ENCODE results near the gene PRF1. TPM values are rescaled to one million over a fixed set of nuclear protein-coding genes. Genes with fewer than 3 reads are reported as not detected.

The PRF1 gene
- not detected in 2 replicates for polyA plus RNA-seq

DNA sequence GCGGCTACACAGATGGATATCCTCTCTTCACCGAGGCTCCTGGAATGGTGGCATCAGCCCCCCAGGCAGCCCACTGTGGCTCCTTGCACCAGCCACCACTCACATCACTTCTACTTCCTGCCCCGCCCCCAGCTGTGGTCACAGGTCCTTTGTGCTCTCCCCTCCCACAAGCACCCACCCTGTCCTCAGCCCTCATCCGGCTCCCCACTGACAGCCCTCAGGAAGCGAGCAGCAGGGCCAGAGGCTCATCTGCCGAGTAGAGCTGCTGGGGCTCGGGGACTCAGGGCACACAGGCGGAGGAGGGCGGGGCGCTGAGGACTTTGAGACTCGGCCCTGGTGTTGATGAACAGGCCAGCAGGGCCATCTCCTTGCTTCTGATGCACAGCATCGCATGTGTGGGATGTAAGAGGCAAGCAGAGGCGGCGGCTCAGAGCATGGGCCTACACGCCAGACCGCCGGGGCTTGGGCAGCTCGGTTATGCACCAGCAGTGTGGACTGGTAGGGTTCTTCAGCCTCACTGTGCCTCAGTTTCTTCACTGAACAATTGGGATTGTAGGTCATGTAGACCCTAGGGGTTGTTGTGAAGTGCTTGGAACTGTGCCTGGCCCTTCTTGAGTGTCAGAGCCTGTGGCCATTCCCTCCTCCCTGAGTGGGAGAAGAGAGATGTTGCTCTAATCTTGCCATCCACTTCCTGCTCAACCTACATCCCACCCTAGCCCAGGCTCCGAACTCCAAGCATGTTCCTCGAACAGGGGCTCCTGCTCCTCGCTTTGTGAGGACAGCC, at the start of gene PRF1:
Gene PRF1 (minus strand): TSS at position 77 of the 784 bp plus-strand sequence. CDS start 1,839 bp downstream, outside the sequence.

Other genes starting within 250 kb of the PRF1 start
- gene LRRC20, start 220.1 kb downstream of the PRF1 start, polyA plus RNA-seq, result 0.21 and 1.9 TPM in 2 replicates
- gene EIF4EBP2, start 198.6 kb downstream of the PRF1 start, polyA plus RNA-seq, result 6.7 and 7.3 TPM in 2 replicates
- 0.99 TPM in 1 of 2 replicates, not detected in the other for gene NODAL, start 161.1 kb downstream of the PRF1 start, polyA plus RNA-seq
- not detected in 2 replicates for gene PALD1, start 124.0 kb downstream of the PRF1 start, polyA plus RNA-seq
- gene ADAMTS14, start 69.8 kb upstream of the PRF1 start, polyA plus RNA-seq, result not detected in 2 replicates
- gene TBATA, start 182.6 kb upstream of the PRF1 start, polyA plus RNA-seq, result not detected in 2 replicates
- gene SGPL1, start 213.2 kb upstream of the PRF1 start, polyA plus RNA-seq, result 6.1 TPM in 2 replicates